GM12874 (cell line): ENCODE data around the gene TFAM.

ENCODE experiments used
- CTCF ChIP-seq: IDR thresholded peaks from 2 replicates; pipeline ENCODE4 v1.5.1; 2011; ENCODE audit warnings: low read depth, mild to moderate bottlenecking, control low read depth, low read length, moderate library complexity; ENCODE audit not compliant: insufficient read depth

TFAM gene

GRCh38 chr10:58360412-58361004, 24.7 kb upstream of the TFAM start:
- no peak for TF ChIP-seq CTCF

- no peak for TF ChIP-seq CTCF
Measured at GRCh38 chr10:58361353-58361752, 23.9 kb upstream of the TFAM start.

GRCh38 chr10:58362027-58362789, 23.0 kb upstream of the TFAM start:
- no peak for TF ChIP-seq CTCF

- TF ChIP-seq CTCF, result no peak
Measured at GRCh38 chr10:58367069-58367468, 18.1 kb upstream of the TFAM start.

GRCh38 chr10:58371473-58371872, 13.7 kb upstream of the TFAM start:
- TF ChIP-seq CTCF, result no peak

GRCh38 chr10:58372607-58373441, 12.4 kb upstream of the TFAM start:
- TF ChIP-seq CTCF, result no peak

- TF ChIP-seq CTCF, result no peak
Measured at GRCh38 chr10:58373442-58373827, 11.8 kb upstream of the TFAM start.
